ENCODE measurements around the gene CCDC28A.

The CCDC28A gene

DNA sequence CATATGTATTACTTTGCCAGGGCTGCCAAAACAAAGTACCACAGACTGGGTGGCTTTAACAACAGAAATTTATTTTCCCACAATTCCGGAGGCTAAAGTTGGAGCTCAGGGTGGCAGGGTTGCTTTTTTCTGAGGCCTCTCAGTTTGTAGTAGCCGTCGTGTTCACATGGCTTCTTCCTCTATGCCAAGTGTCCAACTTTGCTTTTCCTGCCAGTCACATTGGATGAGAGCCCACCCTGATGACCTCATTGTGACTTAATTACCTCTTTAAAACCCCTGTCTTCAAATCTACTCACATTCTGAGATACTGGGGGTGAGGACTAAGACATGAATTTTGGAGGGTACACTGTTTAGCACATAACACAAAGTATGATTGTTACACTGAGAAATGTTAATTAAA lies 12.4 kb downstream of the CCDC28A start:
- ATAC-seq = no peak
- TF ChIP-seq ESRRG (CRISPR knock-in tag; IDR thresholded peaks at IDR 0.05) (no peak), ZNF70 (CRISPR knock-in tag; IDR thresholded peaks at IDR 0.05) (no peak), ISL1 (CRISPR knock-in tag; IDR thresholded peaks at IDR 0.05) (no peak), ARNTL (CRISPR knock-in tag; IDR thresholded peaks at IDR 0.05; ENCODE audit: borderline replicate concordance, low read depth) (no peak), SNAI2 (CRISPR knock-in tag; IDR thresholded peaks at IDR 0.05) (no peak)
- TF ChIP-seq, protein P1, sequence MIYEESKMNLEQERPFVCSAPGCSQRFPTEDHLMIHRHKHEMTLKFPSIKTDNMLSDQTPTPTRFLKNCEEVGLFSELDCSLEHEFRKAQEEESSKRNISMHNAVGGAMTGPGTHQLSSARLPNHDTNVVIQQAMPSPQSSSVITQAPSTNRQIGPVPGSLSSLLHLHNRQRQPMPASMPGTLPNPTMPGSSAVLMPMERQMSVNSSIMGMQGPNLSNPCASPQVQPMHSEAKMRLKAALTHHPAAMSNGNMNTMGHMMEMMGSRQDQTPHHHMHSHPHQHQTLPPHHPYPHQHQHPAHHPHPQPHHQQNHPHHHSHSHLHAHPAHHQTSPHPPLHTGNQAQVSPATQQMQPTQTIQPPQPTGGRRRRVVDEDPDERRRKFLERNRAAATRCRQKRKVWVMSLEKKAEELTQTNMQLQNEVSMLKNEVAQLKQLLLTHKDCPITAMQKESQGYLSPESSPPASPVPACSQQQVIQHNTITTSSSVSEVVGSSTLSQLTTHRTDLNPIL (CRISPR knock-in tag; IDR thresholded peaks at IDR 0.05; ENCODE audit: low read depth) = no peak

DNA sequence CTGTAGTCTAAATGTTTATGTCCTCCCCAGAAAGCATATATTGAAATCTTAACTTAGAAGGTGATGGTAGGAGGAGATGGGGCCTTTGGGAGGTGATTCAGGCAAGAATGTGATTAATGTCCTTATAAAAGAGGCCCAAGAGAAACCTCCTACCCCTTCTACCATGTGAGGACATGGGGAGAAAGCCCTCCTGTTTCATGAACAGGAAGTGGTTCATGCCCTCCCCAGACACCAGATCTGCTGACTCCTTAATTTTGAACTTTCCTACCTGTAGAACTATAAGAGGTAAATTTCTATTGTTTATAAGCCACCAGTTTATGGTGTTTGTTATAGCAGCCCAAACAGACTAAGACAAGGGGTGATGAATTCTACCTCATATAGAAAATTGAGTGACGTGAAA lies 13.6 kb downstream of the CCDC28A start:
- no peak for ATAC-seq
- TF ChIP-seq, protein P2, sequence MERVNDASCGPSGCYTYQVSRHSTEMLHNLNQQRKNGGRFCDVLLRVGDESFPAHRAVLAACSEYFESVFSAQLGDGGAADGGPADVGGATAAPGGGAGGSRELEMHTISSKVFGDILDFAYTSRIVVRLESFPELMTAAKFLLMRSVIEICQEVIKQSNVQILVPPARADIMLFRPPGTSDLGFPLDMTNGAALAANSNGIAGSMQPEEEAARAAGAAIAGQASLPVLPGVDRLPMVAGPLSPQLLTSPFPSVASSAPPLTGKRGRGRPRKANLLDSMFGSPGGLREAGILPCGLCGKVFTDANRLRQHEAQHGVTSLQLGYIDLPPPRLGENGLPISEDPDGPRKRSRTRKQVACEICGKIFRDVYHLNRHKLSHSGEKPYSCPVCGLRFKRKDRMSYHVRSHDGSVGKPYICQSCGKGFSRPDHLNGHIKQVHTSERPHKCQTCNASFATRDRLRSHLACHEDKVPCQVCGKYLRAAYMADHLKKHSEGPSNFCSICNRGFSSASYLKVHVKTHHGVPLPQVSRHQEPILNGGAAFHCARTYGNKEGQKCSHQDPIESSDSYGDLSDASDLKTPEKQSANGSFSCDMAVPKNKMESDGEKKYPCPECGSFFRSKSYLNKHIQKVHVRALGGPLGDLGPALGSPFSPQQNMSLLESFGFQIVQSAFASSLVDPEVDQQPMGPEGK (CRISPR knock-in tag; IDR thresholded peaks at IDR 0.05; ENCODE audit: borderline replicate concordance) = no peak

DNA sequence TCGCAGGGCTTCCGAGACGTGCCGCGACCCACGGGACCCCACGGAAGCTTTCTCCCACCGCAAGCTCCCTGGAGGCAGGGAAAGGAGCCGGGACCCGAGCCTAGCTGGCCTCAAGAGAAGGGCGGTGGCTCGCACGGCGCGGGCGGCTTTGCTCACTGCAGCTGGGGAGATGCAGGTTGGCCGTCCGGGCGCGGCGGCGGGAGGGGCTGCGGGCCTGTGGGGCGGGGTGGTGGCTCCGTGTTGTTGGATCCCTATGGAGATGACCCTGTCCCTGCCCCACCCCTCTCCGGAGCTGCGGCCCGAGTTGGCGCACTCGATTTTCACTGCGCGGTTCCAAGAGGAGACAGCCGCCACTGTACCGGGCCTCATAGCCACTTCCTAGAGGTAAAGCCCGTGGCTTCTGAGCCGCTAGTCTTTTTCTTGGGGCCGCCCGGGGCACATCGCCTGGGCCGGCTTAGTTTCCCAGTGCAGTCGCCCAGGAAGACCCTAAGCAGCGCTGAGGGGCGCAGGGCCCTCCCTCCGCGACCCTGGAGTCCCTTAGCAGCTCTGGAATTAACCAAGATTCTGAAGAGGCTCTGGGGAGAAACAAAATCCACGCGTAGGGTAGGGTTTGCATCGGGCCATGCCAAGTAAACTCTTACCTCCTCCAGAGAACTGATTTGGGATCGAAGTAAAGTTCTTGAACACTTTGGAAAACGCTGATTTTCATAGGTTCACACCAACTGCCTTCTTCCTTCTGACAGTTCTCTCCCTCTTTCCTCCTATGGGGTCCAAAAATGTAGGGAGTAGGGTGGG lies 22.4 kb downstream of the CCDC28A start, which contains the start of gene ECT2L:
Gene ECT2L (plus strand): TSS at position 279 of the 795 bp plus-strand sequence. CDS start 17,188 bp downstream, outside the sequence.
- ATAC-seq = no peak
- TF ChIP-seq ZNF565 (CRISPR knock-in tag; conservative IDR thresholded peaks at IDR 0.05; ENCODE audit: low read depth) (no peak), PPARA (CRISPR knock-in tag; IDR thresholded peaks at IDR 0.05; ENCODE audit: borderline replicate concordance) (no peak), ZC3H10 (CRISPR knock-in tag; IDR thresholded peaks at IDR 0.05) (no peak), RARB (CRISPR knock-in tag; IDR thresholded peaks at IDR 0.05) (no peak), ESRRG (CRISPR knock-in tag; IDR thresholded peaks at IDR 0.05) (no peak), OSR1 (CRISPR knock-in tag; IDR thresholded peaks at IDR 0.05) (no peak), ISL1 (CRISPR knock-in tag; IDR thresholded peaks at IDR 0.05) (no peak), TOX (CRISPR knock-in tag; IDR thresholded peaks at IDR 0.05; ENCODE audit: borderline replicate concordance) (no peak), SNAI2 (CRISPR knock-in tag; IDR thresholded peaks at IDR 0.05) (no peak), ARNTL (CRISPR knock-in tag; IDR thresholded peaks at IDR 0.05; ENCODE audit: borderline replicate concordance, low read depth) (no peak), ZFP30 (CRISPR knock-in tag; IDR thresholded peaks at IDR 0.05) (no peak), TCF4 (CRISPR knock-in tag; IDR thresholded peaks at IDR 0.05; ENCODE audit: borderline replicate concordance) (no peak), BACH2 (CRISPR knock-in tag; IDR thresholded peaks at IDR 0.05; ENCODE audit: borderline replicate concordance) (no peak), ZFP3 (CRISPR knock-in tag; IDR thresholded peaks at IDR 0.05) (no peak), CSDC2 (CRISPR knock-in tag; IDR thresholded peaks at IDR 0.05) (no peak), GLIS3 (CRISPR knock-in tag; IDR thresholded peaks at IDR 0.05) (no peak)
- TF ChIP-seq, protein P1 (CRISPR knock-in tag; IDR thresholded peaks at IDR 0.05; ENCODE audit: low read depth) = no peak
- TF ChIP-seq, protein P3, sequence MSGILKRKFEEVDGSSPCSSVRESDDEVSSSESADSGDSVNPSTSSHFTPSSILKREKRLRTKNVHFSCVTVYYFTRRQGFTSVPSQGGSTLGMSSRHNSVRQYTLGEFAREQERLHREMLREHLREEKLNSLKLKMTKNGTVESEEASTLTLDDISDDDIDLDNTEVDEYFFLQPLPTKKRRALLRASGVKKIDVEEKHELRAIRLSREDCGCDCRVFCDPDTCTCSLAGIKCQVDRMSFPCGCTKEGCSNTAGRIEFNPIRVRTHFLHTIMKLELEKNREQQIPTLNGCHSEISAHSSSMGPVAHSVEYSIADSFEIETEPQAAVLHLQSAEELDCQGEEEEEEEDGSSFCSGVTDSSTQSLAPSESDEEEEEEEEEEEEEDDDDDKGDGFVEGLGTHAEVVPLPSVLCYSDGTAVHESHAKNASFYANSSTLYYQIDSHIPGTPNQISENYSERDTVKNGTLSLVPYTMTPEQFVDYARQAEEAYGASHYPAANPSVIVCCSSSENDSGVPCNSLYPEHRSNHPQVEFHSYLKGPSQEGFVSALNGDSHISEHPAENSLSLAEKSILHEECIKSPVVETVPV (CRISPR knock-in tag; IDR thresholded peaks at IDR 0.05) = no peak
- TF ChIP-seq, protein P2 (CRISPR knock-in tag; IDR thresholded peaks at IDR 0.05; ENCODE audit: borderline replicate concordance) = no peak
- TF ChIP-seq, protein P4, sequence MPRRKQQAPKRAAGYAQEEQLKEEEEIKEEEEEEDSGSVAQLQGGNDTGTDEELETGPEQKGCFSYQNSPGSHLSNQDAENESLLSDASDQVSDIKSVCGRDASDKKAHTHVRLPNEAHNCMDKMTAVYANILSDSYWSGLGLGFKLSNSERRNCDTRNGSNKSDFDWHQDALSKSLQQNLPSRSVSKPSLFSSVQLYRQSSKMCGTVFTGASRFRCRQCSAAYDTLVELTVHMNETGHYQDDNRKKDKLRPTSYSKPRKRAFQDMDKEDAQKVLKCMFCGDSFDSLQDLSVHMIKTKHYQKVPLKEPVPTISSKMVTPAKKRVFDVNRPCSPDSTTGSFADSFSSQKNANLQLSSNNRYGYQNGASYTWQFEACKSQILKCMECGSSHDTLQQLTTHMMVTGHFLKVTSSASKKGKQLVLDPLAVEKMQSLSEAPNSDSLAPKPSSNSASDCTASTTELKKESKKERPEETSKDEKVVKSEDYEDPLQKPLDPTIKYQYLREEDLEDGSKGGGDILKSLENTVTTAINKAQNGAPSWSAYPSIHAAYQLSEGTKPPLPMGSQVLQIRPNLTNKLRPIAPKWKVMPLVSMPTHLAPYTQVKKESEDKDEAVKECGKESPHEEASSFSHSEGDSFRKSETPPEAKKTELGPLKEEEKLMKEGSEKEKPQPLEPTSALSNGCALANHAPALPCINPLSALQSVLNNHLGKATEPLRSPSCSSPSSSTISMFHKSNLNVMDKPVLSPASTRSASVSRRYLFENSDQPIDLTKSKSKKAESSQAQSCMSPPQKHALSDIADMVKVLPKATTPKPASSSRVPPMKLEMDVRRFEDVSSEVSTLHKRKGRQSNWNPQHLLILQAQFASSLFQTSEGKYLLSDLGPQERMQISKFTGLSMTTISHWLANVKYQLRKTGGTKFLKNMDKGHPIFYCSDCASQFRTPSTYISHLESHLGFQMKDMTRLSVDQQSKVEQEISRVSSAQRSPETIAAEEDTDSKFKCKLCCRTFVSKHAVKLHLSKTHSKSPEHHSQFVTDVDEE (CRISPR knock-in tag; IDR thresholded peaks at IDR 0.05) = no peak

Data from SK-N-SH treated with all-trans-retinoic acid at 6 μM for 48 hours (cell line).